SU-DHL-6 (cell line): ENCODE results near the gene TIAM2.

Experiments
- H2AFZ ChIP-seq: fragments of 200-600 bp; sonication (generic); 2 replicates; pipeline ENCODE4 v1.6.1; 2014; ENCODE audit warnings: low read depth, mild to moderate bottlenecking, moderate library complexity, mixed read lengths, antibody characterized with exemption, low read length; ENCODE audit not compliant: severe bottlenecking
- H3F3A ChIP-seq: fragments of 200-600 bp; shearing (Covaris generic); 2 replicates; pipeline ENCODE4 v1.6.0; 2016; ENCODE audit warnings: antibody characterized with exemption, mild to moderate bottlenecking; ENCODE audit not compliant: insufficient read depth
- H3K27ac ChIP-seq: fragments of 200-600 bp; sonication (generic); 2 replicates; pipeline ENCODE4 v1.5.1; 2016; ENCODE audit warnings: low read depth, mild to moderate bottlenecking, low read length, moderate library complexity, mixed read lengths
- H3K27me3 ChIP-seq: fragments of 200-600 bp; sonication (generic), shearing (Covaris generic); 2 replicates; pipeline ENCODE4 v1.6.0; 2014; ENCODE audit warnings: mild to moderate bottlenecking, low read length
- H3K36me3 ChIP-seq: fragments of 200-600 bp; sonication (generic); 2 replicates; pipeline ENCODE4 v1.6.1; 2014; ENCODE audit warnings: mild to moderate bottlenecking, low read length, mixed read lengths
- H3K4me2 ChIP-seq: fragments of 300-600, 200-600 bp; shearing (Covaris generic), sonication (generic); 2 replicates; pipeline ENCODE4 v1.6.0; 2014; ENCODE audit warnings: low read length, low read depth, mild to moderate bottlenecking; ENCODE audit not compliant: poor library complexity, severe bottlenecking
- H3K4me3 ChIP-seq: fragments of 200-600 bp; sonication (generic); 2 replicates; pipeline ENCODE4 v1.5.1; 2014; ENCODE audit warnings: antibody characterized with exemption, low read length, mild to moderate bottlenecking, mixed read lengths; ENCODE audit not compliant: insufficient read depth, poor library complexity, severe bottlenecking
- H3K79me2 ChIP-seq: fragments of 200-600 bp; sonication (generic); 2 replicates; pipeline ENCODE4 v1.6.1; 2014; ENCODE audit warnings: mild to moderate bottlenecking, low read length, moderate library complexity; ENCODE audit not compliant: insufficient read depth
- H3K9ac ChIP-seq: fragments of 200-600 bp; sonication (generic); 2 replicates; pipeline ENCODE4 v1.7.0; 2014; ENCODE audit warnings: mild to moderate bottlenecking, low read length
- H3K9me2 ChIP-seq: fragments of 200-600 bp; sonication (generic); replicated peaks from 2 replicates; pipeline ENCODE4 v1.6.1; 2014; ENCODE audit warnings: low read length; ENCODE audit not compliant: insufficient read depth
- H3K9me3 ChIP-seq: fragments of 200-600 bp; sonication (generic); 2 replicates; pipeline ENCODE4 v1.6.1; 2014; ENCODE audit warnings: low read length, mixed read lengths; ENCODE audit not compliant: insufficient read depth
- H4K20me1 ChIP-seq: fragments of 200-600 bp; sonication (generic); 2 replicates; pipeline ENCODE4 v1.6.1; 2014; ENCODE audit warnings: low read depth, mild to moderate bottlenecking, antibody characterized with exemption, low read length, moderate library complexity, mixed read lengths
- EZH2phosphoT487 ChIP-seq: fragments of 200-600 bp; sonication (generic), shearing (Covaris generic); conservative IDR thresholded peaks from 2 replicates; pipeline ENCODE4 v1.6.1; 2018; ENCODE audit warnings: mild to moderate bottlenecking, antibody characterized with exemption, low read length, moderate library complexity, mixed read lengths
- TF ChIP-seq, protein P1 (sequence below): fragments of 200-600 bp; sonication (generic); IDR thresholded peaks from one replicate; pipeline ENCODE4 v1.5.1; 2017; ENCODE audit warnings: antibody characterized with exemption, mild to moderate bottlenecking, low read length, moderate library complexity; ENCODE audit not compliant: insufficient read depth, poor library complexity, severe bottlenecking

The TIAM2 gene

DNA sequence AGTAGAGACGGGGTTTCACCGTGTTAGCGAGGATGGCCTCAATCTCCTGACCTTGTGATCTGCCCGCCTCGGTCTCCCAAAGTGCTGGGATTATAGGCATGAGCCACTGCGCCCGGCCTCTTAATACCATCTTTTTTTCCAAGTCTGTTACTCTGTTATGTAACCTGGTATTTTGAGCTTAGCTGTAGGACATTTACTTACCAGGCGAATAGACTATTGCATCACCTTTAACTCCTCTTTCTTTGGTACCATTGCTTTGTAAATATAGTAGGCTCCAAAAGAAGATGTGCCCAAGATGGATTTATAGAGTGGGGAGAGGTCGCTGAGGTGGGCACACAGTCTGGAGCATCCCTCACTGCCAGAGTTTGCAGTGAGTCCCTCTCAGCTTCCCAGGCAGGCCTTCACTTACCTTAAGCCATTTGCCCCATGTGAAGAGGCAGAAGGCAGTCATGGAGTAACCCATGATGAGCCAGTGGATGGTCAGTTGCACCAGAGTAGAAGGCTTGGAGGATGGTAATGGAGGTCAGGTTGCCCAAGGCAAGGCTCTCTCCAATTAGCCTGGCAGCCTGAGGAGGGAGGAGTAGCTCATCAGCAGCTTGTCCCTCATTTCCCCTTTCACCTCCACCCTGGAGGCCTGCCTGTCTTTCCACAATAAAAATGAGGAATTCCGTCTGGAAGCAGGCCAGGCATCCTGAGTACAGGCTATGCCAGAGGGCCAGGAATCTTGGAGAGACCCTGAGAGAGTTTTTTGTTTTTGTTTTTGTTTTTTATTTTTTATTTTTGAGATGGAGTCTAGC lies 9.7 kb downstream of the TIAM2 start:
- Histone ChIP-seq H3K9ac (no peak overlapping the region), H3K27ac (no peak overlapping the region), H3K27me3 (no peaks in the 10 kb centered on the region), H2AFZ (no peak overlapping the region), H3K4me3 (no peak overlapping the region), H3K4me2 (no peak overlapping the region), H3K79me2 (no peaks in the 10 kb centered on the region), H3K9me2 (no peaks in the 10 kb centered on the region), H3F3A (no peaks in the 10 kb centered on the region), H4K20me1 (no peaks in the 10 kb centered on the region), H3K9me3 (no peaks in the 10 kb centered on the region), H3K36me3 (no peaks in the 10 kb centered on the region)
- TF ChIP-seq EZH2phosphoT487, result no peak
- TF ChIP-seq, protein P1, sequence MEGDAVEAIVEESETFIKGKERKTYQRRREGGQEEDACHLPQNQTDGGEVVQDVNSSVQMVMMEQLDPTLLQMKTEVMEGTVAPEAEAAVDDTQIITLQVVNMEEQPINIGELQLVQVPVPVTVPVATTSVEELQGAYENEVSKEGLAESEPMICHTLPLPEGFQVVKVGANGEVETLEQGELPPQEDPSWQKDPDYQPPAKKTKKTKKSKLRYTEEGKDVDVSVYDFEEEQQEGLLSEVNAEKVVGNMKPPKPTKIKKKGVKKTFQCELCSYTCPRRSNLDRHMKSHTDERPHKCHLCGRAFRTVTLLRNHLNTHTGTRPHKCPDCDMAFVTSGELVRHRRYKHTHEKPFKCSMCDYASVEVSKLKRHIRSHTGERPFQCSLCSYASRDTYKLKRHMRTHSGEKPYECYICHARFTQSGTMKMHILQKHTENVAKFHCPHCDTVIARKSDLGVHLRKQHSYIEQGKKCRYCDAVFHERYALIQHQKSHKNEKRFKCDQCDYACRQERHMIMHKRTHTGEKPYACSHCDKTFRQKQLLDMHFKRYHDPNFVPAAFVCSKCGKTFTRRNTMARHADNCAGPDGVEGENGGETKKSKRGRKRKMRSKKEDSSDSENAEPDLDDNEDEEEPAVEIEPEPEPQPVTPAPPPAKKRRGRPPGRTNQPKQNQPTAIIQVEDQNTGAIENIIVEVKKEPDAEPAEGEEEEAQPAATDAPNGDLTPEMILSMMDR, result no peak

DNA sequence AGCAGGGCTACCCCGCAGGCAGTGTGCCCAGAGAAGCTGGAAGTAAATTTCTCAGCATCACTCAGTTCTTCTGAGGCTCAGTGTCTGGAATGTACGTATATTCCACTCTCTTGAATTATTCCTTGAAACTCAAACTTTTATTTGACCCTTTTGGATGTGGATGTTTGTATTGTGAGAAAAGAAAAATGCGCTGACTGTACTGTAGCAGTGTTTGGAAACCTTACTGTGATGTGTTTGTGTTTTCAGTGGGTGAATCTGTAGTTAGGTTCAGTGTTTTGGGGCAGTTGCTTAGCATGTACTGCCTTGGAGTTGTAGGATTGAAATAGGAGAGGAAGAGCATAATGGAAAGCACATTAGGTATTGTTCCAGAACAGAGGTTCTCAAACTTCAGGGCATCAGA lies 13.5 kb downstream of the TIAM2 start:
- Histone ChIP-seq H3F3A (no peaks in the 10 kb centered on the region), H3K4me2 (no peak overlapping the region), H3K27me3 (no peaks in the 10 kb centered on the region), H3K27ac (no peak overlapping the region), H3K36me3 (no peaks in the 10 kb centered on the region), H4K20me1 (no peaks in the 10 kb centered on the region), H3K9me2 (no peaks in the 10 kb centered on the region), H2AFZ (no peak overlapping the region), H3K9me3 (no peaks in the 10 kb centered on the region), H3K79me2 (no peaks in the 10 kb centered on the region), H3K4me3 (no peak overlapping the region), H3K9ac (no peak overlapping the region)
- TF ChIP-seq, protein P1, result no peak
- no peak for TF ChIP-seq EZH2phosphoT487

DNA sequence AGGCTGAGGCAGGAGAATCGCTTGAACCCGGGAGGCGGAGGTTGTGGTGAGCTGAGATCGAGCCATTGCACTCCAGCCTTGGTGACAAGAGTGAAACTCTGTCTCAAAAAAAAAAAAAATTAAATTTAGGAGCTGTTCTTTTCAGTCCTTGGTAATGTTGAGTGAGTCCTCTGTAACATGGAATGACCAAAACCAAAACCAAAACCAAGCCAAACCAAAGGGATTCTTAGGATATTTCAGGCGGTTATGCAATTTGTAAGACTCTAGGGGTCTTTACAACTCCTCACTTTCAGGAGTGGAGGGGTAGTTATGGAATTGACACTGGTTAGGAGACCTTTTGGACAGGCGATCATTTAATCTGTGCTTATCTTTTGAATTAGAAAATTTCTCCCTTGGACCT lies 15.8 kb downstream of the TIAM2 start:
- Histone ChIP-seq H3K9me2 (no peaks in the 10 kb centered on the region), H3K27ac (no peak overlapping the region), H3K4me2 (no peak overlapping the region), H2AFZ (no peak overlapping the region), H3K4me3 (no peak overlapping the region), H3K36me3 (no peaks in the 10 kb centered on the region), H4K20me1 (no peaks in the 10 kb centered on the region), H3F3A (no peaks in the 10 kb centered on the region), H3K9ac (no peak overlapping the region), H3K79me2 (no peaks in the 10 kb centered on the region), H3K27me3 (no peaks in the 10 kb centered on the region), H3K9me3 (no peaks in the 10 kb centered on the region)
- no peak for TF ChIP-seq EZH2phosphoT487
- TF ChIP-seq, protein P1, result no peak
